H1 (cell line): Measurements from ENCODE around the gene TMEM255A. TPM values are rescaled to one million over a fixed set of nuclear protein-coding genes. Genes with fewer than 3 reads are reported as not detected.

ENCODE experiments used
- CTCF ChIA-PET: fragments of 300-600 bp; sonication (Branson Sonifier 250); formaldehyde crosslinking; loops from one replicate; lab custom pipeline; 2021; ENCODE audit not compliant: partially characterized antibody; lab: Charles Lee
- POLR2A ChIA-PET: fragments of 300-600 bp; sonication (Branson Sonifier 250); formaldehyde crosslinking; loops from one replicate; lab custom pipeline; 2021; ENCODE audit warnings: inconsistent platforms; ENCODE audit not compliant: partially characterized antibody; lab: Charles Lee
- DNase-seq, 2 experiments: peaks; one replicate each; pipeline versions ENCODE4 v3.0.0 to v3.0.0-alpha.2; 2010 to 2022; ENCODE audit warnings: low spot score in 2 of 2, low read depth in 1 of 2, mixed read lengths in 1 of 2
- FAIRE-seq: peaks from 2 replicates; lab custom pipeline; 2011; peaks lifted over from hg19 to GRCh38; lab: Jason Lieb, UNC
- H2AFZ ChIP-seq: 2 replicates; pipeline ENCODE4 v1.8.1; 2012; ENCODE audit warnings: low read length, inconsistent platforms
- H2AK5ac ChIP-seq: 2 replicates; pipeline ENCODE4 v1.6.1; 2013; ENCODE audit warnings: low read depth, low read length
- H2BK120ac ChIP-seq: replicated peaks from 2 replicates; pipeline ENCODE3; 2013; ENCODE audit warnings: low read depth, low read length, inconsistent platforms
- H2BK12ac ChIP-seq: 2 replicates; pipeline ENCODE4 v1.6.1; 2013; ENCODE audit warnings: low read depth, low read length
- H2BK15ac ChIP-seq: 2 replicates; pipeline ENCODE4 v1.6.1; 2013; ENCODE audit warnings: low read length
- H2BK20ac ChIP-seq: 2 replicates; pipeline ENCODE4 v1.6.1; 2013; ENCODE audit warnings: low read length
- H2BK5ac ChIP-seq: 2 replicates; pipeline ENCODE4 v1.6.1; 2013; ENCODE audit warnings: low read depth, low read length
- H3K14ac ChIP-seq: 2 replicates; pipeline ENCODE4 v1.6.1; 2013; ENCODE audit warnings: inconsistent platforms; ENCODE audit not compliant: insufficient read length
- H3K18ac ChIP-seq: 2 replicates; pipeline ENCODE4 v1.6.1; 2013; ENCODE audit warnings: low read length; ENCODE audit errors: extremely low read depth
- H3K23ac ChIP-seq: 2 replicates; pipeline ENCODE4 v1.6.1; 2013; ENCODE audit warnings: inconsistent platforms; ENCODE audit not compliant: insufficient read length
- H3K23me2 ChIP-seq: 2 replicates; pipeline ENCODE4 v1.6.1; 2013; ENCODE audit warnings: low read depth, low read length
- H3K27ac ChIP-seq: 2 replicates; pipeline ENCODE4 v1.6.1; 2011; ENCODE audit warnings: low read depth, low read length, inconsistent platforms
- H3K27me3 ChIP-seq, 4 experiments: replicated peaks in 1 of 4; 1 replicate in 1 of 4; 2 replicates in 3 of 4; pipeline versions ENCODE4 v1.6.1 to v1.8.1; 2011 to 2013; ENCODE audit warnings: low read length in 3 of 4, mild to moderate bottlenecking in 3 of 4, inconsistent platforms in 2 of 4, mixed read lengths in 2 of 4, moderate library complexity in 1 of 4; ENCODE audit not compliant: control insufficient read depth in 3 of 4, insufficient read depth in 3 of 4; ENCODE audit errors: extremely low read depth in 1 of 4
- H3K36me3 ChIP-seq, 4 experiments: 2 replicates each; pipeline versions ENCODE4 v1.6.1 to v1.8.1; 2011 to 2013; ENCODE audit warnings: mild to moderate bottlenecking in 4 of 4, low read length in 3 of 4, moderate library complexity in 2 of 4, control low read depth in 1 of 4, inconsistent platforms in 1 of 4; ENCODE audit not compliant: insufficient read depth in 4 of 4, control insufficient read depth in 2 of 4
- H3K4ac ChIP-seq: replicated peaks from 2 replicates; pipeline ENCODE3; 2013; ENCODE audit warnings: low read length, low read depth, mixed read lengths, inconsistent platforms; ENCODE audit not compliant: insufficient read length
- H3K4me1 ChIP-seq, 4 experiments: replicated peaks in 1 of 4; 1 replicate in 1 of 4; 2 replicates in 3 of 4; pipeline versions ENCODE4 v1.6.1 to v1.8.1; 2011 to 2013; ENCODE audit warnings: low read length in 3 of 4, inconsistent platforms in 2 of 4, mixed read lengths in 1 of 4; ENCODE audit not compliant: insufficient read depth in 4 of 4, control insufficient read depth in 3 of 4
- H3K4me2 ChIP-seq, 2 experiments: 2 replicates each; pipeline versions ENCODE4 v1.6.1 to v1.8.1; 2011 to 2013; ENCODE audit warnings: low read depth in 2 of 2, low read length in 2 of 2, control low read depth in 1 of 2, inconsistent platforms in 1 of 2, mild to moderate bottlenecking in 1 of 2; ENCODE audit not compliant: insufficient read depth in 1 of 2
- H3K4me3 ChIP-seq, 4 experiments: fragments of 200-600, 300-600 bp in 1 of 4; sonication (generic), shearing (Covaris generic), sonication (Bioruptor Twin) in 1 of 4; 2 replicates each; pipeline versions ENCODE4 v1.5.1 to v1.8.1; 2011 to 2016; ENCODE audit warnings: low read length in 4 of 4, low read depth in 3 of 4, control low read depth in 2 of 4, inconsistent platforms in 2 of 4, mild to moderate bottlenecking in 2 of 4, mixed read lengths in 1 of 4, moderate library complexity in 1 of 4; ENCODE audit not compliant: insufficient read depth in 2 of 4; ENCODE audit errors: extremely low read depth in 1 of 4
- H3K56ac ChIP-seq: replicated peaks from 2 replicates; pipeline ENCODE3; 2013; ENCODE audit warnings: low read depth, mild to moderate bottlenecking, mixed read lengths, low read length, inconsistent platforms; ENCODE audit not compliant: insufficient read length
- H3K79me1 ChIP-seq: 2 replicates; pipeline ENCODE4 v1.6.1; 2013; ENCODE audit warnings: low read depth, low read length, control low read depth
- H3K79me2 ChIP-seq, 2 experiments: 2 replicates each; pipeline versions ENCODE4 v1.6.1 to v1.8.1; 2012 to 2013; ENCODE audit warnings: low read length in 2 of 2, mild to moderate bottlenecking in 2 of 2, inconsistent platforms in 1 of 2; ENCODE audit not compliant: insufficient read depth in 2 of 2, control insufficient read depth in 1 of 2
- H3K9ac ChIP-seq, 4 experiments: replicated peaks in 1 of 4; 1 replicate in 1 of 4; 2 replicates in 3 of 4; pipeline versions ENCODE4 v1.6.1 to v1.8.1; 2011 to 2013; ENCODE audit warnings: low read depth in 3 of 4, low read length in 3 of 4, control low read depth in 2 of 4, mild to moderate bottlenecking in 2 of 4, moderate library complexity in 2 of 4, inconsistent platforms in 1 of 4; ENCODE audit errors: extremely low read depth in 1 of 4
- H3K9me3 ChIP-seq, 2 experiments: 2 replicates each; pipeline versions ENCODE4 v1.6.1 to v1.8.1; 2012 to 2013; ENCODE audit warnings: mild to moderate bottlenecking in 2 of 2, moderate library complexity in 2 of 2, control low read depth in 1 of 2, inconsistent platforms in 1 of 2, low read depth in 1 of 2, low read length in 1 of 2, mixed read lengths in 1 of 2; ENCODE audit not compliant: insufficient read depth in 2 of 2
- H4K20me1 ChIP-seq, 2 experiments: replicated peaks in 1 of 2; 2 replicates each; pipeline versions ENCODE3 to v1.8.1; 2011 to 2013; ENCODE audit warnings: inconsistent platforms in 2 of 2, low read length in 2 of 2, mild to moderate bottlenecking in 1 of 2; ENCODE audit not compliant: insufficient read depth in 2 of 2, control insufficient read depth in 1 of 2
- H4K5ac ChIP-seq: 2 replicates; pipeline ENCODE4 v1.6.1; 2013; ENCODE audit warnings: low read length, low read depth, mixed read lengths, inconsistent platforms; ENCODE audit not compliant: insufficient read length
- H4K8ac ChIP-seq: 2 replicates; pipeline ENCODE4 v1.8.0; 2013; ENCODE audit warnings: mild to moderate bottlenecking, moderate library complexity, low read length, inconsistent platforms; ENCODE audit not compliant: insufficient read depth; ENCODE audit errors: extremely low read depth
- H4K91ac ChIP-seq: replicated peaks from 2 replicates; pipeline ENCODE3; 2013; ENCODE audit warnings: low read length, mixed read lengths, inconsistent platforms; ENCODE audit not compliant: insufficient read length
- CBX8 ChIP-seq: fragments of 300-800, 300-1000 bp; sonication (generic); IDR thresholded peaks from 2 replicates; pipeline ENCODE4 v1.7.1; 2016; ENCODE audit warnings: low read depth, low read length, borderline replicate concordance
- CTBP2 ChIP-seq: IDR thresholded peaks from 2 replicates; pipeline ENCODE4 v1.7.0; 2011; ENCODE audit warnings: borderline replicate concordance, mild to moderate bottlenecking, moderate library complexity, mixed read lengths, low read length; ENCODE audit not compliant: insufficient read depth, insufficient read length
- E2F6 ChIP-seq: IDR thresholded peaks from 2 replicates; pipeline ENCODE4 v1.6.1; 2012; ENCODE audit warnings: inconsistent platforms
- EGR1 ChIP-seq: IDR thresholded peaks from 2 replicates; pipeline ENCODE4 v1.6.1; 2011; ENCODE audit warnings: low read depth, low read length, borderline replicate concordance
- FOSL1 ChIP-seq: IDR thresholded peaks from 2 replicates; pipeline ENCODE4 v1.6.1; 2011; ENCODE audit warnings: mild to moderate bottlenecking, low read depth, low read length, moderate library complexity; ENCODE audit not compliant: insufficient read depth
- HDAC2 ChIP-seq, 2 experiments: fragments of 300-600 bp in 1 of 2; sonication (generic) in 1 of 2; IDR thresholded peaks; 2 replicates each; pipeline ENCODE4 v1.6.1; 2011 to 2012; ENCODE audit warnings: low read depth in 2 of 2, low read length in 2 of 2, mild to moderate bottlenecking in 2 of 2, moderate library complexity in 2 of 2, borderline replicate concordance in 1 of 2, inconsistent platforms in 1 of 2
- HDAC6 ChIP-seq: IDR thresholded peaks from one replicate; pipeline ENCODE4 v1.7.1; 2012; ENCODE audit warnings: low read depth, mild to moderate bottlenecking, inconsistent platforms, low read length, moderate library complexity
- SIX5 ChIP-seq: IDR thresholded peaks from 2 replicates; pipeline ENCODE4 v1.6.1; 2011; ENCODE audit warnings: mild to moderate bottlenecking, low read depth, low read length
- SP2 ChIP-seq: IDR thresholded peaks from 2 replicates; pipeline ENCODE4 v1.6.1; 2012; ENCODE audit warnings: mild to moderate bottlenecking, low read length, inconsistent platforms
- TBP ChIP-seq: IDR thresholded peaks from 2 replicates; pipeline ENCODE4 v1.6.1; 2011; ENCODE audit warnings: low read depth, low read length, improper control_type of control experiment
- TEAD4 ChIP-seq: IDR thresholded peaks from 2 replicates; pipeline ENCODE4 v1.6.1; 2012; ENCODE audit warnings: low read depth, low read length, inconsistent platforms, mixed read lengths
- WGBS, 2 experiments: shearing (Covaris generic) in 1 of 2; methylation state at CpG; one replicate each; pipeline versions ENCODE4 v1.1.6 to v1.1.7; 2013 to 2015; ENCODE audit warnings: low lambda C conversion rate in 2 of 2, mixed read lengths in 2 of 2, inconsistent platforms in 1 of 2, low coverage in 1 of 2, missing lambda C conversion rate in 1 of 2; ENCODE audit not compliant: insufficient replicate concordance in 2 of 2, insufficient coverage in 1 of 2, insufficient read length in 1 of 2; ENCODE audit errors: extremely low coverage in 1 of 2, missing lambda C conversion rate in 1 of 2; 5-methylcytosine and 5-hydroxymethylcytosine counted together
- polyA plus RNA-seq, 7 experiments: library from polyadenylated mRNA; depleted of rRNA in 3 of 7; stranded (reverse) in 5 of 7; unstranded in 2 of 7; fragments of >200 nt in 5 of 7; fragments of 200-250 nt in 2 of 7; gene quantifications; 1 replicate in 5 of 7; 2 replicates in 1 of 7; 4 replicates in 1 of 7; pipeline versions ENCODE4 v1.2.1 to v1.2.3, GENCODE V29; 2011 to 2013; ENCODE audit warnings: missing spikeins in 2 of 7, mixed read lengths in 2 of 7
- total RNA-seq: library from RNA; stranded (reverse); fragmentation: NEBNext Ultra II Directional; extraction: Animal tissue kit (Norgen Biotek cat#: 25700); gene quantifications from 2 replicates; pipeline ENCODE4 v1.2.1, GENCODE V29; 2021
- TF ChIP-seq, protein P1 (sequence below): IDR thresholded peaks from 2 replicates; pipeline ENCODE4 v1.6.1; 2012; ENCODE audit warnings: inconsistent platforms

The TMEM255A gene
- total and polyA plus RNA-seq, 2 of the 8 experiments (the other 6 are each of a cell fraction or from before 2014, with no cell fraction given) = 0.73 to 2.3 TPM

- Histone ChIP-seq H2BK12ac (no peak overlapping the region), H2BK5ac (no peak overlapping the region), H2AFZ (no peak overlapping the region), H3K79me2 (no peaks in the 10 kb centered on the region), H2BK120ac (no peak overlapping the region), H3K4me1 (peaks cover 0 to 9% (median 0%) of the 10 kb centered on the region in 4 experiments; a peak in 2 of 7 replicates), H3K14ac (no peak overlapping the region), H4K91ac (no peak overlapping the region), H2BK20ac (no peak overlapping the region), H3K4me2 (peak overlapping the region; percentile 37 to 54; a peak in 3 of 4 replicates), H2AK5ac (no peak overlapping the region), H4K5ac (no peak overlapping the region), H3K36me3 (no peaks in the 10 kb centered on the region), H4K8ac (no peak overlapping the region), H3K9me3 (no peaks in the 10 kb centered on the region), H3K23me2 (no peaks in the 10 kb centered on the region), H3K56ac (no peak overlapping the region), H3K4me3 (peak overlapping the region in 1 of 4 experiments; percentile 17; a peak in 2 of 8 replicates), H3K27me3 (0 out of 7 replicates have a peak, but pooled peaks cover 0 to 6% (median 0%) of the 10 kb centered on the region in 4 experiments), H3K9ac (no peak overlapping the region), H3K18ac (no peak overlapping the region), H3K4ac (no peak overlapping the region), H4K20me1 (no peaks in the 10 kb centered on the region), H3K79me1 (no peaks in the 10 kb centered on the region), H3K23ac (no peak overlapping the region), H3K27ac (no peak overlapping the region), H2BK15ac (no peak overlapping the region)
- TF ChIP-seq CTBP2 = no peak
- peak; percentile 55 for TF ChIP-seq TEAD4
- no peak for TF ChIP-seq SIX5
- no peak for TF ChIP-seq FOSL1
- TF ChIP-seq EGR1 = 0 out of 2 replicates have a peak, but pooled peaks have one; percentile 20
- TF ChIP-seq, protein P1, sequence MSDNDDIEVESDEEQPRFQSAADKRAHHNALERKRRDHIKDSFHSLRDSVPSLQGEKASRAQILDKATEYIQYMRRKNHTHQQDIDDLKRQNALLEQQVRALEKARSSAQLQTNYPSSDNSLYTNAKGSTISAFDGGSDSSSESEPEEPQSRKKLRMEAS = no peak
- no peak for TF ChIP-seq SP2
- TF ChIP-seq E2F6 = no peak
- no peak for TF ChIP-seq CBX8
- no peak for TF ChIP-seq HDAC6
- no peak for TF ChIP-seq TBP
- no peak for TF ChIP-seq HDAC2 (IDR thresholded peaks at IDR 0.05; ENCODE audit: borderline replicate concordance in 1 of 2, low read depth in 2 of 2, low read length in 2 of 2)
- 13% methylated on average over 2 of the region's 2 CpGs; no CpG with 5 or more reads in 1 of the 2 experiments for WGBS, 2 experiments
- ChIA-PET CTCF (interaction anchor here (0.9 to 1.4 kb wide), 3 partner anchors 24 to 164 kb away, joined by 3 to 6 read pairs (median 4); partner anchors contain the start of gene ZBTB33), POLR2A (no interaction called here)
- DNase-seq (no peak), FAIRE-seq (peak; percentile 88)
Observed at GRCh38 chrX:120274958-120275357, 36.3 kb downstream of the TMEM255A start.
